ENCODE measurements around the gene ATXN7. TPM values are rescaled to one million over a fixed set of nuclear protein-coding genes. Genes with fewer than 3 reads are reported as not detected.

The ATXN7 gene
- total and polyA plus RNA-seq, 2 of the 13 experiments (the other 11 are each of a cell fraction or from before 2014, with no cell fraction given), result 13.8 to 20.0 TPM

DNA sequence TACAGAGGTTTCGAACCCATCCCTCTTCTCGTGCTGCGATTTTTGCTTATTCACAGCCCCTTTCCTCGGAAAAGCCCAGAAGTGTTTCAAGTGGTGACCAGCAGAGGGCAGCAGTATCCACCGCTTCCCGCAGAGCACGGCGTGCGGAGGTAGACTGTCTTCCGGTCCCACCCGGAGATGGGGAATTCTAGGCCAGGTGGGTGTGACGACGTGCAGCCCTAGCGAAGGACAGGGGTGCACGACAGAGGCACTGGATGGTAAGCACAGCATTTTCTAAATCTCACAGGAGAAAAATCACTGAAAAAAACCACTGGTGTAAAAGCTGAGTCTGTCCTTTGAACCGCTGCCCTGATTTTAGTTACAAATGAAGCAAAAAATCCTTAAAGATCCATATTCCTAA is 167.1 kb downstream of the ATXN7 start (continued):
- TF ChIP-seq, protein P1, sequence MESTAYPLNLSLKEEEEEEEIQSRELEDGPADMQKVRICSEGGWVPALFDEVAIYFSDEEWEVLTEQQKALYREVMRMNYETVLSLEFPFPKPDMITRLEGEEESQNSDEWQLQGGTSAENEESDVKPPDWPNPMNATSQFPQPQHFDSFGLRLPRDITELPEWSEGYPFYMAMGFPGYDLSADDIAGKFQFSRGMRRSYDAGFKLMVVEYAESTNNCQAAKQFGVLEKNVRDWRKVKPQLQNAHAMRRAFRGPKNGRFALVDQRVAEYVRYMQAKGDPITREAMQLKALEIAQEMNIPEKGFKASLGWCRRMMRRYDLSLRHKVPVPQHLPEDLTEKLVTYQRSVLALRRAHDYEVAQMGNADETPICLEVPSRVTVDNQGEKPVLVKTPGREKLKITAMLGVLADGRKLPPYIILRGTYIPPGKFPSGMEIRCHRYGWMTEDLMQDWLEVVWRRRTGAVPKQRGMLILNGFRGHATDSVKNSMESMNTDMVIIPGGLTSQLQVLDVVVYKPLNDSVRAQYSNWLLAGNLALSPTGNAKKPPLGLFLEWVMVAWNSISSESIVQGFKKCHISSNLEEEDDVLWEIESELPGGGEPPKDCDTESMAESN (CRISPR knock-in tag; conservative IDR thresholded peaks at IDR 0.05), result 0 out of 2 replicates have a peak, but pooled peaks have one; percentile 28
- 0 out of 2 replicates have a peak, but pooled peaks have one; percentile 26 for TF ChIP-seq FOSL2 (CRISPR knock-in tag; IDR thresholded peaks at IDR 0.05)
- TF ChIP-seq, protein P2, sequence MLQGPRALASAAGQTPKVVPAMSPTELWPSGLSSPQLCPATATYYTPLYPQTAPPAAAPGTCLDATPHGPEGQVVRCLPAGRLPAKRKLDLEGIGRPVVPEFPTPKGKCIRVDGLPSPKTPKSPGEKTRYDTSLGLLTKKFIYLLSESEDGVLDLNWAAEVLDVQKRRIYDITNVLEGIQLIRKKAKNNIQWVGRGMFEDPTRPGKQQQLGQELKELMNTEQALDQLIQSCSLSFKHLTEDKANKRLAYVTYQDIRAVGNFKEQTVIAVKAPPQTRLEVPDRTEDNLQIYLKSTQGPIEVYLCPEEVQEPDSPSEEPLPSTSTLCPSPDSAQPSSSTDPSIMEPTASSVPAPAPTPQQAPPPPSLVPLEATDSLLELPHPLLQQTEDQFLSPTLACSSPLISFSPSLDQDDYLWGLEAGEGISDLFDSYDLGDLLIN (CRISPR knock-in tag; IDR thresholded peaks at IDR 0.05; ENCODE audit: borderline replicate concordance), result no peak
- peak; percentile 54; the same call in 1 of the 2 replicates for TF ChIP-seq ZMYM4 (CRISPR knock-in tag; IDR thresholded peaks at IDR 0.05)
- TF ChIP-seq ZNF746 (CRISPR knock-in tag; IDR thresholded peaks at IDR 0.05), result no peak
- TF ChIP-seq SALL1 (CRISPR knock-in tag; IDR thresholded peaks at IDR 0.05), result peak; percentile 67
- TF ChIP-seq YEATS4 (CRISPR knock-in tag; IDR thresholded peaks at IDR 0.05; ENCODE audit: borderline replicate concordance), result peak; percentile 34; the same call in 1 of the 2 replicates
- peak; percentile 62 for TF ChIP-seq THAP11 (CRISPR knock-in tag; IDR thresholded peaks at IDR 0.05)
- 0 out of 2 replicates have a peak, but pooled peaks have one; percentile 32 for TF ChIP-seq HDAC2 (CRISPR knock-in tag; IDR thresholded peaks at IDR 0.05)
- peak; percentile 80 for TF ChIP-seq BORCS8-MEF2B (CRISPR knock-in tag; IDR thresholded peaks at IDR 0.05)
- TF ChIP-seq SOX13 (IDR thresholded peaks at IDR 0.05), result no peak
- TF ChIP-seq SOX13 (CRISPR knock-in tag; conservative IDR thresholded peaks at IDR 0.05 in 1 of 2, IDR thresholded peaks at IDR 0.05 in 1 of 2), result 0 out of 4 replicates have a peak, but pooled peaks of 1 of the 2 experiments have one; percentile 16
- TF ChIP-seq, protein P3, sequence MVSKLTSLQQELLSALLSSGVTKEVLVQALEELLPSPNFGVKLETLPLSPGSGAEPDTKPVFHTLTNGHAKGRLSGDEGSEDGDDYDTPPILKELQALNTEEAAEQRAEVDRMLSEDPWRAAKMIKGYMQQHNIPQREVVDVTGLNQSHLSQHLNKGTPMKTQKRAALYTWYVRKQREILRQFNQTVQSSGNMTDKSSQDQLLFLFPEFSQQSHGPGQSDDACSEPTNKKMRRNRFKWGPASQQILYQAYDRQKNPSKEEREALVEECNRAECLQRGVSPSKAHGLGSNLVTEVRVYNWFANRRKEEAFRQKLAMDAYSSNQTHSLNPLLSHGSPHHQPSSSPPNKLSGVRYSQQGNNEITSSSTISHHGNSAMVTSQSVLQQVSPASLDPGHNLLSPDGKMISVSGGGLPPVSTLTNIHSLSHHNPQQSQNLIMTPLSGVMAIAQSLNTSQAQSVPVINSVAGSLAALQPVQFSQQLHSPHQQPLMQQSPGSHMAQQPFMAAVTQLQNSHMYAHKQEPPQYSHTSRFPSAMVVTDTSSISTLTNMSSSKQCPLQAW (CRISPR knock-in tag; IDR thresholded peaks at IDR 0.05), result peak; percentile 60; the same call in 1 of the 2 replicates
- TF ChIP-seq, protein P4, sequence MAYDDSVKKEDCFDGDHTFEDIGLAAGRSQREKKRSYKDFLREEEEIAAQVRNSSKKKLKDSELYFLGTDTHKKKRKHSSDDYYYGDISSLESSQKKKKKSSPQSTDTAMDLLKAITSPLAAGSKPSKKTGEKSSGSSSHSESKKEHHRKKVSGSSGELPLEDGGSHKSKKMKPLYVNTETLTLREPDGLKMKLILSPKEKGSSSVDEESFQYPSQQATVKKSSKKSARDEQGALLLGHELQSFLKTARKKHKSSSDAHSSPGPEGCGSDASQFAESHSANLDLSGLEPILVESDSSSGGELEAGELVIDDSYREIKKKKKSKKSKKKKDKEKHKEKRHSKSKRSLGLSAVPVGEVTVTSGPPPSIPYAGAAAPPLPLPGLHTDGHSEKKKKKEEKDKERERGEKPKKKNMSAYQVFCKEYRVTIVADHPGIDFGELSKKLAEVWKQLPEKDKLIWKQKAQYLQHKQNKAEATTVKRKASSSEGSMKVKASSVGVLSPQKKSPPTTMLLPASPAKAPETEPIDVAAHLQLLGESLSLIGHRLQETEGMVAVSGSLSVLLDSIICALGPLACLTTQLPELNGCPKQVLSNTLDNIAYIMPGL (CRISPR knock-in tag; IDR thresholded peaks at IDR 0.05; ENCODE audit: borderline replicate concordance in 1 of 2, low read depth in 1 of 2), result peak; percentile 52 to 66; a peak in 2 of 4 replicates
- TF ChIP-seq, protein P5, sequence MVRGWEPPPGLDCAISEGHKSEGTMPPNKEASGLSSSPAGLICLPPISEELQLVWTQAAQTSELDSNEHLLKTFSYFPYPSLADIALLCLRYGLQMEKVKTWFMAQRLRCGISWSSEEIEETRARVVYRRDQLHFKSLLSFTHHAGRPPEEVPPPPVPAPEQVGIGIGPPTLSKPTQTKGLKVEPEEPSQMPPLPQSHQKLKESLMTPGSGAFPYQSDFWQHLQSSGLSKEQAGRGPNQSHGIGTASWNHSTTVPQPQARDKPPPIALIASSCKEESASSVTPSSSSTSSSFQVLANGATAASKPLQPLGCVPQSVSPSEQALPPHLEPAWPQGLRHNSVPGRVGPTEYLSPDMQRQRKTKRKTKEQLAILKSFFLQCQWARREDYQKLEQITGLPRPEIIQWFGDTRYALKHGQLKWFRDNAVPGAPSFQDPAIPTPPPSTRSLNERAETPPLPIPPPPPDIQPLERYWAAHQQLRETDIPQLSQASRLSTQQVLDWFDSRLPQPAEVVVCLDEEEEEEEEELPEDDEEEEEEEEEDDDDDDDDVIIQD (CRISPR knock-in tag; IDR thresholded peaks at IDR 0.05; ENCODE audit: low read depth), result no peak

Measured in HepG2 (cell line).